Panc1 (cell line): ENCODE results near the gene PRAC1. TPM values are rescaled to one million over a fixed set of nuclear protein-coding genes. Genes with fewer than 3 reads are reported as not detected.

ENCODE experiments used
- ATAC-seq: fragments of 200-7000 bp; cut with Tn5 transposase; 2 replicates; pipeline ENCODE4 v1.9.1; 2020; ENCODE audit warnings: mild to moderate bottlenecking, moderate library complexity
- BruUV-seq: library from RNA; stranded (reverse); fragments of 400-500 nt; replicated peaks from 2 replicates; lab custom pipeline; 2021; lab: Mats Ljungman, UMichigan
- CTCF ChIA-PET: fragments of 300-600 bp; sonication (Branson Sonifier 250); formaldehyde crosslinking; loops from one replicate; lab custom pipeline; 2022; ENCODE audit warnings: antibody characterized with exemption; lab: Charles Lee
- POLR2A ChIA-PET: fragments of 300-600 bp; sonication (Branson Sonifier 250); formaldehyde crosslinking; loops from one replicate; lab custom pipeline; 2022; ENCODE audit warnings: antibody characterized with exemption; lab: Charles Lee
- DNase-seq: peaks from one replicate; pipeline ENCODE4 v3.0.0-alpha.2; 2010; ENCODE audit warnings: low read depth, low spot score
- H3K27ac ChIP-seq: 2 replicates; pipeline ENCODE4 v1.5.1; 2011; ENCODE audit warnings: mild to moderate bottlenecking, low read length, inconsistent platforms
- H3K27me3 ChIP-seq: fragments of 200-500 bp; sonication (Bioruptor generic); 2 replicates; pipeline ENCODE4 v1.6.0; 2014; ENCODE audit warnings: low read length, inconsistent platforms; ENCODE audit not compliant: control insufficient read depth, insufficient read depth
- H3K36me3 ChIP-seq: fragments of 200-500 bp; sonication (Bioruptor generic); 2 replicates; pipeline ENCODE4 v1.5.1; 2014; ENCODE audit warnings: inconsistent platforms, mild to moderate bottlenecking, low read length, moderate library complexity; ENCODE audit not compliant: control insufficient read depth, insufficient read depth
- H3K4me1 ChIP-seq: 2 replicates; pipeline ENCODE4 v1.5.1; 2011; ENCODE audit warnings: inconsistent platforms, mild to moderate bottlenecking, low read length, moderate library complexity; ENCODE audit not compliant: control insufficient read depth, insufficient read depth
- H3K4me3 ChIP-seq, 2 experiments: 2 replicates each; pipeline ENCODE4 v1.5.1; 2011 to 2012; ENCODE audit warnings: low read depth in 2 of 2, low read length in 2 of 2, mild to moderate bottlenecking in 2 of 2, inconsistent platforms in 1 of 2, moderate library complexity in 1 of 2
- H3K9me3 ChIP-seq: fragments of 200-500 bp; sonication (Bioruptor generic); 2 replicates; pipeline ENCODE4 v1.5.1; 2014; ENCODE audit warnings: low read depth, mild to moderate bottlenecking, inconsistent platforms, low read length, moderate library complexity; ENCODE audit not compliant: control insufficient read depth, insufficient read depth
- CTCF ChIP-seq: fragments of 450-650 bp; IDR thresholded peaks from 2 replicates; pipeline ENCODE4 v1.5.1; 2017; ENCODE audit warnings: mild to moderate bottlenecking
- POLR2AphosphoS5 ChIP-seq: IDR thresholded peaks from 2 replicates; pipeline ENCODE4 v1.6.1; 2012; ENCODE audit warnings: mild to moderate bottlenecking, low read depth, low read length, moderate library complexity
- SIN3A ChIP-seq: IDR thresholded peaks from 2 replicates; pipeline ENCODE4 v1.6.1; 2012; ENCODE audit warnings: low read depth, mild to moderate bottlenecking, low read length, moderate library complexity, borderline replicate concordance; ENCODE audit not compliant: insufficient read depth
- TCF7L2 ChIP-seq: IDR thresholded peaks from 2 replicates; pipeline ENCODE4 v1.6.1; 2011; ENCODE audit warnings: mild to moderate bottlenecking, low read depth, low read length, inconsistent platforms
- in situ Hi-C: cut with HindIII; loops from 2 replicates; pipeline ENCODE4 v1.10.0; 2016; ENCODE audit warnings: low sequenced_read_pairs, low pct_unique_long_range_greater_than_20kb
- intact Hi-C: fragments of 100-400 bp; cut with micrococcal nuclease; formaldehyde crosslinking; loops from one replicate; pipeline ENCODE4 v1.10.0; 2022; ENCODE audit not compliant: unreplicated experiment
- total RNA-seq: library from RNA; stranded (reverse); gene quantifications from one replicate; pipeline ENCODE4 v1.2.1, GENCODE V29; 2021; ENCODE audit not compliant: unreplicated experiment
- TF ChIP-seq, protein P1 (sequence below), 2 experiments: IDR thresholded peaks; 2 replicates each; pipeline ENCODE4 v1.6.1; 2011 to 2012; ENCODE audit warnings: low read depth in 2 of 2, control low read depth in 1 of 2, low read length in 1 of 2, mild to moderate bottlenecking in 1 of 2, moderate library complexity in 1 of 2; ENCODE audit not compliant: insufficient read depth in 1 of 2

Gene PRAC1
- total RNA-seq, 1 experiment from 2014 or later: not detected

- in situ Hi-C loops: no loop called here
- Histone ChIP-seq H3K27ac (no peak overlapping the region), H3K27me3 (no peaks in the 10 kb centered on the region; the same call in 1 of the 2 replicates), H3K4me1 (no peaks in the 10 kb centered on the region), H3K4me3 (no peak overlapping the region), H3K36me3 (no peaks in the 10 kb centered on the region), H3K9me3 (no peaks in the 10 kb centered on the region)
- intact Hi-C loops: no loop called here
- no peak for DNase-seq
- TF ChIP-seq SIN3A: no peak
- TF ChIP-seq, protein P1, sequence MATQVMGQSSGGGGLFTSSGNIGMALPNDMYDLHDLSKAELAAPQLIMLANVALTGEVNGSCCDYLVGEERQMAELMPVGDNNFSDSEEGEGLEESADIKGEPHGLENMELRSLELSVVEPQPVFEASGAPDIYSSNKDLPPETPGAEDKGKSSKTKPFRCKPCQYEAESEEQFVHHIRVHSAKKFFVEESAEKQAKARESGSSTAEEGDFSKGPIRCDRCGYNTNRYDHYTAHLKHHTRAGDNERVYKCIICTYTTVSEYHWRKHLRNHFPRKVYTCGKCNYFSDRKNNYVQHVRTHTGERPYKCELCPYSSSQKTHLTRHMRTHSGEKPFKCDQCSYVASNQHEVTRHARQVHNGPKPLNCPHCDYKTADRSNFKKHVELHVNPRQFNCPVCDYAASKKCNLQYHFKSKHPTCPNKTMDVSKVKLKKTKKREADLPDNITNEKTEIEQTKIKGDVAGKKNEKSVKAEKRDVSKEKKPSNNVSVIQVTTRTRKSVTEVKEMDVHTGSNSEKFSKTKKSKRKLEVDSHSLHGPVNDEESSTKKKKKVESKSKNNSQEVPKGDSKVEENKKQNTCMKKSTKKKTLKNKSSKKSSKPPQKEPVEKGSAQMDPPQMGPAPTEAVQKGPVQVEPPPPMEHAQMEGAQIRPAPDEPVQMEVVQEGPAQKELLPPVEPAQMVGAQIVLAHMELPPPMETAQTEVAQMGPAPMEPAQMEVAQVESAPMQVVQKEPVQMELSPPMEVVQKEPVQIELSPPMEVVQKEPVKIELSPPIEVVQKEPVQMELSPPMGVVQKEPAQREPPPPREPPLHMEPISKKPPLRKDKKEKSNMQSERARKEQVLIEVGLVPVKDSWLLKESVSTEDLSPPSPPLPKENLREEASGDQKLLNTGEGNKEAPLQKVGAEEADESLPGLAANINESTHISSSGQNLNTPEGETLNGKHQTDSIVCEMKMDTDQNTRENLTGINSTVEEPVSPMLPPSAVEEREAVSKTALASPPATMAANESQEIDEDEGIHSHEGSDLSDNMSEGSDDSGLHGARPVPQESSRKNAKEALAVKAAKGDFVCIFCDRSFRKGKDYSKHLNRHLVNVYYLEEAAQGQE (IDR thresholded peaks at IDR 0.05; ENCODE audit: insufficient read depth in 1 of 2, low read depth in 2 of 2, low read length in 1 of 2): no peak
- no peak for TF ChIP-seq CTCF
- no peak for TF ChIP-seq TCF7L2
- no peak for TF ChIP-seq POLR2AphosphoS5
- CTCF ChIA-PET: interaction anchor here (0.6 to 1.0 kb wide), 5 partner anchors 16 to 152 kb away, joined by 3 to 7 read pairs (median 6); partner anchors contain the start of gene ATP5MC1
- POLR2A ChIA-PET: interaction anchor here (0.5 to 0.6 kb wide), 2 partner anchors 92 to 114 kb away, joined by 4 to 8 read pairs; partner anchors contain the start of gene HOXB9
- ATAC-seq: no peak
- BruUV-seq: no TSS peak
Measured at GRCh38 chr17:48740537-48740936, 18.2 kb upstream of the PRAC1 start.

- Histone ChIP-seq H3K27ac (no peak overlapping the region), H3K4me1 (no peaks in the 10 kb centered on the region), H3K9me3 (no peaks in the 10 kb centered on the region), H3K36me3 (no peaks in the 10 kb centered on the region), H3K27me3 (no peaks in the 10 kb centered on the region; the same call in 1 of the 2 replicates), H3K4me3 (no peak overlapping the region)
- no TSS peak for BruUV-seq
- ATAC-seq (no peak), DNase-seq (no peak)
- TF ChIP-seq POLR2AphosphoS5 (no peak), SIN3A (no peak), TCF7L2 (no peak), CTCF (no peak)
- TF ChIP-seq, protein P1 (IDR thresholded peaks at IDR 0.05; ENCODE audit: insufficient read depth in 1 of 2, low read depth in 2 of 2, low read length in 1 of 2): no peak
- CTCF ChIA-PET: interaction anchor here (0.9 kb wide), 1 partner anchor 140 kb away, joined by 5 read pairs; no protein-coding TSS in a partner anchor
- in situ Hi-C loops (loop anchor here (5.0 to 10.0 kb wide), 2 partner anchors 63 to 166 kb away; partner anchors contain the start of gene UBE2Z), intact Hi-C loops (no loop called here)
- POLR2A ChIA-PET: interaction anchor here (0.7 kb wide), 1 partner anchor 62 kb away, joined by 3 read pairs; no protein-coding TSS in a partner anchor
Measured at GRCh38 chr17:48738803-48739526, 16.6 kb upstream of the PRAC1 start.
